ENCODE measurements around the gene CAMK2G.
"Not testable (repeated sequence)": the region's sequence is repeated elsewhere in the genome, so short reads cannot be mapped to it uniquely, and the experiment has no call there.

GRCh38 chr10:73889416-73889815 lies 15.1 kb upstream of the CAMK2G start:
- TF ChIP-seq CTCF (IDR thresholded peaks at IDR 0.05; ENCODE audit: borderline replicate concordance, extremely low read depth, low read length, poor library complexity, severe bottlenecking); EZH2 (IDR thresholded peaks at IDR 0.05; ENCODE audit: borderline replicate concordance, low read depth, low read length, severe bottlenecking): not testable (repeated sequence)
